ENCODE results near the gene ATG4D. TPM values are rescaled to one million over a fixed set of nuclear protein-coding genes. Genes with fewer than 3 reads are reported as not detected.

The ATG4D gene
- total and polyA plus RNA-seq, 10 of the 15 experiments (the other 5 are each of a cell fraction or from before 2014, with no cell fraction given) = 0.39 to 28.7 (median 13.4) TPM

DNA sequence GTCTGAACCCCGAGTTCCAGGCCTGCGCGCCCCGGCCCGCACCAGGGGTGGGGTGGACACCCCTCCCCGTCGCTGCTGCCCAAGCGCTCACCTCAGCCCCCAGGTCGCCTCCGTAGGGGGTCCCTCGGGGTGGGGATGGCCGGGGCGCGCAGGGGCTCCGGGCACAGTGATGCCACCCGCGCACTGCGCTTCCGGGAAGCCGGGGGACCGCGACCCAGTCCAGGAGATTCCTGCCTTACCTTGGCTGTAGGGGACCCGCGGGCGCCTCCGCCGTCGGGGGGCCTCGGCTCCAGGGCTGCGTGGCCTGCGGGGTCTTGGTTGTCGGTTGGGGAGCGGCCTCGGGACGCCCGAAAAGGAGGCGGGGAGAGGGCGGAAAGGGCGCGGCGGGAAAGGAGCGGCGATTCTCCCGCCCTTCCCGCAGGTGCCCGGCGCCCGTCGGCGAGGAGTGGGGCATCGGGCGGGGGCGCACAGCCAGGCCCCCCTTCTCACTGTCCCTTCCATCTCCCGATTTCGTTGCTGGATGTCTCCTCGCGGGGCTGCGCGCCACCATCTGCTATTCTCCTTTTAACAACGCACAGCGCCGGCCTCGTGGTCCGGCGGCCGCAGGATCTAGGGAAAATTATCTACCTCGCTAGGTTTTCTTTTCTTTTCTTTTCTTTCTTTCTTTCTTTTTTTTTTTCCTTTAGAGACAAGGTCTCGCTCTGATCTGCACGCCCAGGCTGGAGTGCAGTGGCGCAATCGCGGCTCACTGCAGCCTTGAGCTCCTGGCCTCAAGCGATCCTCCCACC lies 40.5 kb upstream of the ATG4D start, which contains the start of gene KEAP1:
Gene KEAP1, minus strand, starts transcription at position 355 of the 788 bp plus-strand sequence. CDS start 3,323 bp downstream, outside the sequence.
- ATAC-seq (peak; percentile 48), FAIRE-seq (no peak), DNase-seq (ENCODE audit: low read depth, low spot score) (no peak)
- peaks cover 8 to 10% of the 10 kb centered on the region in 2 experiments; a peak in 3 of 4 replicates for H3K36me3 ChIP-seq (ENCODE audit: control insufficient read depth in 2 of 2, insufficient read depth in 2 of 2, low read length in 1 of 2)
- peak within 1 kb of the TSS; percentile 77 for H3K4me3 ChIP-seq
- SMC1A ChIA-PET (ENCODE audit: uncharacterized antibody, unreplicated experiment) = interaction anchor here (1.0 kb wide), 1 partner anchor 20 kb away, joined by 3 read pairs; no protein-coding TSS in a partner anchor
- H2AFZ ChIP-seq (ENCODE audit: control insufficient read depth, low read depth, low read length) = peak within 1 kb of the TSS; percentile 89
- H3K4me1 ChIP-seq (ENCODE audit: control insufficient read depth, insufficient read depth, low read length) = peaks cover 24% of the 10 kb centered on the region
- in situ Hi-C loops (cut with MboI) (no loop called here), intact Hi-C loops (cut with micrococcal nuclease; ENCODE audit: unreplicated experiment) (loop anchor here (2.0 to 10.0 kb wide), 3 partner anchors 66 to 149 kb away; partner anchors contain the start of genes CDC37, CDKN2D and ILF3)
- RAD21 ChIA-PET (ENCODE audit: unreplicated experiment) = no interaction called here
- H3K79me2 ChIP-seq (ENCODE audit: control insufficient read depth, insufficient read depth, low read length) = peaks cover 40% of the 10 kb centered on the region
- H3K27me3 ChIP-seq (replicated peaks in 1 of 2; ENCODE audit: control insufficient read depth in 2 of 2, insufficient read depth in 2 of 2, low read length in 1 of 2) = no peaks in the 10 kb centered on the region
- no peaks in the 10 kb centered on the region for H4K20me1 ChIP-seq (ENCODE audit: control insufficient read depth, insufficient read depth)
- H3K9ac ChIP-seq (ENCODE audit: control insufficient read depth, insufficient read depth, low read length) = peak within 1 kb of the TSS; percentile 98
- CTCF ChIA-PET = interaction anchor here (0.6 to 1.3 kb wide), 5 partner anchors 68 to 361 kb away, joined by 3 to 5 read pairs (median 3); no protein-coding TSS in a partner anchor
- H3K9me3 ChIP-seq (replicated peaks; ENCODE audit: control insufficient read depth, insufficient read depth, low read length) = no peaks in the 10 kb centered on the region
- H3K4me2 ChIP-seq (ENCODE audit: control insufficient read depth, insufficient read depth) = peak within 1 kb of the TSS; percentile 90
- BruUV-seq (replicated peaks) = TSS peak; percentile 94
- POLR2A ChIA-PET = interaction anchor here (0.6 to 1.1 kb wide), 6 partner anchors 91 to 413 kb away, joined by 3 to 6 read pairs (median 4); no protein-coding TSS in a partner anchor
- 4% methylated on average over 64 of the region's 73 CpGs for WGBS (ENCODE audit: insufficient coverage, insufficient replicate concordance, low lambda C conversion rate, missing lambda C conversion rate)
- peak within 1 kb of the TSS; percentile 99 for H3K27ac ChIP-seq (ENCODE audit: control insufficient read depth, insufficient read depth)
- TF ChIP-seq RBBP5 (conservative IDR thresholded peaks at IDR 0.05) = no peak
- TF ChIP-seq POLR2A (IDR thresholded peaks at IDR 0.05; ENCODE audit: low read depth, low read length) = no peak
- TF ChIP-seq TAF1 (IDR thresholded peaks at IDR 0.05; ENCODE audit: borderline replicate concordance, low read depth, low read length) = no peak
- 0 out of 2 replicates have a peak, but pooled peaks have one; percentile 4 for TF ChIP-seq NR2F1 (conservative IDR thresholded peaks at IDR 0.05)
- TF ChIP-seq SPI1 (IDR thresholded peaks at IDR 0.05; ENCODE audit: borderline replicate concordance, insufficient read depth, low read depth, low read length) = no peak
- no peak for TF ChIP-seq ZBTB4 (CRISPR knock-in tag; IDR thresholded peaks at IDR 0.05)
- TF ChIP-seq, protein P1, sequence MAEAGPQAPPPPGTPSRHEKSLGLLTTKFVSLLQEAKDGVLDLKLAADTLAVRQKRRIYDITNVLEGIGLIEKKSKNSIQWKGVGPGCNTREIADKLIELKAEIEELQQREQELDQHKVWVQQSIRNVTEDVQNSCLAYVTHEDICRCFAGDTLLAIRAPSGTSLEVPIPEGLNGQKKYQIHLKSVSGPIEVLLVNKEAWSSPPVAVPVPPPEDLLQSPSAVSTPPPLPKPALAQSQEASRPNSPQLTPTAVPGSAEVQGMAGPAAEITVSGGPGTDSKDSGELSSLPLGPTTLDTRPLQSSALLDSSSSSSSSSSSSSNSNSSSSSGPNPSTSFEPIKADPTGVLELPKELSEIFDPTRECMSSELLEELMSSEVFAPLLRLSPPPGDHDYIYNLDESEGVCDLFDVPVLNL (IDR thresholded peaks at IDR 0.05; ENCODE audit: low read depth, low read length) = 0 out of 2 replicates have a peak, but pooled peaks have one; percentile 30
- TF ChIP-seq, protein P2, sequence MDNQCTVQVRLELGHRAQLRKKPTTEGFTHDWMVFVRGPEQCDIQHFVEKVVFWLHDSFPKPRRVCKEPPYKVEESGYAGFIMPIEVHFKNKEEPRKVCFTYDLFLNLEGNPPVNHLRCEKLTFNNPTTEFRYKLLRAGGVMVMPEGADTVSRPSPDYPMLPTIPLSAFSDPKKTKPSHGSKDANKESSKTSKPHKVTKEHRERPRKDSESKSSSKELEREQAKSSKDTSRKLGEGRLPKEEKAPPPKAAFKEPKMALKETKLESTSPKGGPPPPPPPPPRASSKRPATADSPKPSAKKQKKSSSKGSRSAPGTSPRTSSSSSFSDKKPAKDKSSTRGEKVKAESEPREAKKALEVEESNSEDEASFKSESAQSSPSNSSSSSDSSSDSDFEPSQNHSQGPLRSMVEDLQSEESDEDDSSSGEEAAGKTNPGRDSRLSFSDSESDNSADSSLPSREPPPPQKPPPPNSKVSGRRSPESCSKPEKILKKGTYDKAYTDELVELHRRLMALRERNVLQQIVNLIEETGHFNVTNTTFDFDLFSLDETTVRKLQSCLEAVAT (IDR thresholded peaks at IDR 0.05) = peak; percentile 32; the same call in 1 of the 2 replicates
- peak; percentile 1; the same call in 1 of the 2 replicates for TF ChIP-seq DPF2 (IDR thresholded peaks at IDR 0.05)
- peak; percentile 27; the same call in 1 of the 2 replicates for TF ChIP-seq RUNX3 (IDR thresholded peaks at IDR 0.05; ENCODE audit: low read length)
- no peak for TF ChIP-seq BHLHE40 (IDR thresholded peaks at IDR 0.05; ENCODE audit: borderline replicate concordance in 1 of 2, low read depth in 2 of 2, low read length in 1 of 2)
- peak in 1 of 2 experiments; percentile 55; a peak in 2 of 4 replicates for TF ChIP-seq IKZF2 (IDR thresholded peaks at IDR 0.05)
- TF ChIP-seq NFIC (IDR thresholded peaks at IDR 0.05; ENCODE audit: low read depth, low read length) = no peak
- no peak for TF ChIP-seq PAX8 (IDR thresholded peaks at IDR 0.05)
- TF ChIP-seq, protein P3, sequence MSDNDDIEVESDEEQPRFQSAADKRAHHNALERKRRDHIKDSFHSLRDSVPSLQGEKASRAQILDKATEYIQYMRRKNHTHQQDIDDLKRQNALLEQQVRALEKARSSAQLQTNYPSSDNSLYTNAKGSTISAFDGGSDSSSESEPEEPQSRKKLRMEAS (IDR thresholded peaks at IDR 0.05; ENCODE audit: low read depth, low read length) = no peak
- no peak for TF ChIP-seq SREBF1 (IDR thresholded peaks at IDR 0.05; ENCODE audit: low read length)
- TF ChIP-seq ZNF207 (IDR thresholded peaks at IDR 0.05; ENCODE audit: borderline replicate concordance) = no peak
- TF ChIP-seq SMARCA5 (IDR thresholded peaks at IDR 0.05) = 0 out of 2 replicates have a peak, but pooled peaks have one; percentile 41
- TF ChIP-seq NBN (IDR thresholded peaks at IDR 0.05) = peak; percentile 74; the same call in 1 of the 2 replicates

Measured in GM12878 (cell line).